Ascending aorta (tissue), 2 donors: ENCODE data around the gene TMC3. TPM values are rescaled to one million over a fixed set of nuclear protein-coding genes. Genes with fewer than 3 reads are reported as not detected.

Experiments used
- DNase-seq, 2 donors: peaks; one replicate each; pipeline ENCODE4 v3.0.0-alpha.2; 2019; ENCODE audit warnings: low spot score in 2 of 2
- H3K27ac ChIP-seq, 2 donors: fragments of 200-600 bp; sonication (generic); one replicate each; pipeline ENCODE4 v1.5.1; 2016 to 2017; ENCODE audit warnings: mild to moderate bottlenecking in 1 of 2
- H3K27me3 ChIP-seq: fragments of 200-600 bp; sonication (generic); one replicate; pipeline ENCODE4 v1.5.1; 2017
- H3K36me3 ChIP-seq, 2 donors: fragments of 200-600 bp; sonication (generic); one replicate each; pipeline ENCODE4 v1.5.1; 2016
- H3K4me1 ChIP-seq, 2 donors: fragments of 200-600 bp; sonication (generic); one replicate each; pipeline ENCODE4 v1.5.1; 2016 to 2017; ENCODE audit warnings: mild to moderate bottlenecking in 1 of 2
- H3K4me3 ChIP-seq, 2 donors: fragments of 200-600 bp; sonication (generic); one replicate each; pipeline ENCODE4 v1.5.1; 2016 to 2017; ENCODE audit warnings: mild to moderate bottlenecking in 1 of 2
- H3K9me3 ChIP-seq, 2 donors: fragments of 200-600 bp; sonication (generic); one replicate each; pipeline ENCODE4 v1.5.1; 2016
- intact Hi-C: fragments of 100-400 bp; cut with DNase I; formaldehyde crosslinking; loops from one replicate; pipeline ENCODE4 v1.15.1; 2023
- total RNA-seq: library from RNA; depleted of rRNA; stranded (reverse); fragments of >200 nt; gene quantifications from one replicate; pipeline ENCODE4 v1.1.0, GENCODE V29; 2016
- TF ChIP-seq, protein P1 (sequence below), 3 experiments: fragments of 200-600 bp in 2 of 3; fragments of 450-650 bp in 1 of 3; sonication (generic) in 2 of 3; IDR thresholded peaks; one replicate each; pipeline ENCODE4 v1.5.1; 2016 to 2019; ENCODE audit warnings: antibody characterized with exemption in 3 of 3, mild to moderate bottlenecking in 1 of 3, moderate library complexity in 1 of 3

TMC3 gene
- total RNA-seq, 1 donor from 2014 or later: not detected

GRCh38 chr15:81381720-81382119, 7.7 kb upstream of the TMC3 start:
- no peaks in the 10 kb centered on the region for H3K36me3 ChIP-seq
- intact Hi-C loops: no loop called here
- no peaks in the 10 kb centered on the region for H3K9me3 ChIP-seq
- TF ChIP-seq, protein P1, sequence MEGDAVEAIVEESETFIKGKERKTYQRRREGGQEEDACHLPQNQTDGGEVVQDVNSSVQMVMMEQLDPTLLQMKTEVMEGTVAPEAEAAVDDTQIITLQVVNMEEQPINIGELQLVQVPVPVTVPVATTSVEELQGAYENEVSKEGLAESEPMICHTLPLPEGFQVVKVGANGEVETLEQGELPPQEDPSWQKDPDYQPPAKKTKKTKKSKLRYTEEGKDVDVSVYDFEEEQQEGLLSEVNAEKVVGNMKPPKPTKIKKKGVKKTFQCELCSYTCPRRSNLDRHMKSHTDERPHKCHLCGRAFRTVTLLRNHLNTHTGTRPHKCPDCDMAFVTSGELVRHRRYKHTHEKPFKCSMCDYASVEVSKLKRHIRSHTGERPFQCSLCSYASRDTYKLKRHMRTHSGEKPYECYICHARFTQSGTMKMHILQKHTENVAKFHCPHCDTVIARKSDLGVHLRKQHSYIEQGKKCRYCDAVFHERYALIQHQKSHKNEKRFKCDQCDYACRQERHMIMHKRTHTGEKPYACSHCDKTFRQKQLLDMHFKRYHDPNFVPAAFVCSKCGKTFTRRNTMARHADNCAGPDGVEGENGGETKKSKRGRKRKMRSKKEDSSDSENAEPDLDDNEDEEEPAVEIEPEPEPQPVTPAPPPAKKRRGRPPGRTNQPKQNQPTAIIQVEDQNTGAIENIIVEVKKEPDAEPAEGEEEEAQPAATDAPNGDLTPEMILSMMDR (IDR thresholded peaks at IDR 0.05): no peak
- no peaks in the 10 kb centered on the region for H3K27me3 ChIP-seq
- H3K4me3 ChIP-seq: no peak overlapping the region
- no peaks in the 10 kb centered on the region for H3K4me1 ChIP-seq
- no peak overlapping the region for H3K27ac ChIP-seq
- DNase-seq: no peak

DNA sequence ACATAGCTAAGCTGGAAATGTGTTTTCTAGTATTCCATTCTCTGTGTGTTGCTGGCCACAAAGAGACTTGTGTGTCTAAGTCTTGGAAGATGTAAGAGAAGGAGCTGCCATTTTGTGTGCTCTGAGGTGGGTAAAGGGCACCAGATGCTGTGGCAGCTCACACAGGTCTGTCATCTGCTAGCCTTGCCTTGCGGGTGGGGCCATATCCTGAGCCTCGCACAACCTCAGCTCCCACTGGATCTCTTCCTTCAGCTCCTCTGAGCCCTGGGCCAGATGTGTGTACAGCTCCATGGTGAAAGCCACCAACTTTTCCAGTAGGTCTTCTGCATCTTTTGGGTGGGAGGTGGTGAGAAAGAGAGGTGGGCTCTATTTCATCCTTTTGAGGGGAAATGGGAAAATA, 6.7 kb upstream of the TMC3 start:
- Histone ChIP-seq H3K9me3 (no peaks in the 10 kb centered on the region), H3K4me3 (no peak overlapping the region), H3K36me3 (no peaks in the 10 kb centered on the region), H3K27ac (no peak overlapping the region), H3K4me1 (no peaks in the 10 kb centered on the region), H3K27me3 (no peaks in the 10 kb centered on the region)
- intact Hi-C loops: no loop called here
- TF ChIP-seq, protein P1 (IDR thresholded peaks at IDR 0.05): no peak
- no peak for DNase-seq

- no peaks in the 10 kb centered on the region for H3K36me3 ChIP-seq
- H3K4me1 ChIP-seq: no peaks in the 10 kb centered on the region
- no peak for DNase-seq
- intact Hi-C loops: no loop called here
- TF ChIP-seq, protein P1 (IDR thresholded peaks at IDR 0.05): no peak
- H3K9me3 ChIP-seq: no peaks in the 10 kb centered on the region
- no peak overlapping the region for H3K27ac ChIP-seq
- H3K4me3 ChIP-seq: no peak overlapping the region
- no peaks in the 10 kb centered on the region for H3K27me3 ChIP-seq
Measured at GRCh38 chr15:81380203-81380602, 6.2 kb upstream of the TMC3 start.

DNA sequence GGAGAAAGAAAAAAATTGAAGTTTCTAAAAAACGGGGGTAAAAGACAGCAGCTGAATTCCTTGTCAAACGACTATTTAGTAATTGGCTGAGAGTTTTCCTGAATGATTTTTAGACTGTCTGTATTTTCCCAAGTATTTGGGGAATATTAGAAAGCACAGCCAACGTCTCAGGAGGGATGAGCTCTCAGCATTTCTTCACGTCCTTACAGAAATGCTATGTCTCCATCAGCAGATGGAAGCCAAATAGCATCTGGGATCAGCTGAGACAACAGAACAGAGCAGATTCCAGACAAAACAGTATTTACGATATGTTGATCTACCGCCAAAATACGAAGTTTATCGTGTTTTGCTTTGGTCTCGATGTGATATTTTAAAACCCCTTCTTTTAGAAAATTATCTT, 5.3 kb upstream of the TMC3 start:
- TF ChIP-seq, protein P1 (IDR thresholded peaks at IDR 0.05): no peak
- Histone ChIP-seq H3K36me3 (no peaks in the 10 kb centered on the region), H3K9me3 (no peaks in the 10 kb centered on the region), H3K27ac (no peak overlapping the region), H3K27me3 (no peaks in the 10 kb centered on the region), H3K4me1 (no peaks in the 10 kb centered on the region), H3K4me3 (no peak overlapping the region)
- DNase-seq: no peak
- intact Hi-C loops: no loop called here

DNA sequence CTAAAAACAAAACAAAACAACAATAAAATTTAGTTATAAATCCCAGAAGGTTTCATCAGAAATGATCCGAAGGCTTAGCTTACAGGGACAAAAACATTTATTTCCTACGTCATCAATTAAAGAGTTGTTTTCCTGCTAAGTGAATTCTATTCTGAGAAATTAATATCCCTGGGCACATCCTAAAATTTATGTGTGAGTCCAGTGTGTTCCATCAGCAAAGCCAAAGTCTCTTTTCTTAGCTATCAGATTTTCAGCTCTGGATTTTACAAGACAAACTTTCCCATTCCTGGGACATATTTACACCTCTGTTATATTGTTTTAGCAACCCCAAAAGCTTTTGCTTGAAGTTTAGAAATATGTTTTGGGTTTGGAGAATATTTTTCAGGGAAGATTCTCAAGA, 4.4 kb upstream of the TMC3 start:
- H3K27me3 ChIP-seq: no peaks in the 10 kb centered on the region
- intact Hi-C loops: no loop called here
- TF ChIP-seq, protein P1 (IDR thresholded peaks at IDR 0.05): no peak
- no peak overlapping the region for H3K4me3 ChIP-seq
- H3K36me3 ChIP-seq: no peaks in the 10 kb centered on the region
- no peak overlapping the region for H3K27ac ChIP-seq
- no peak for DNase-seq
- no peaks in the 10 kb centered on the region for H3K4me1 ChIP-seq
- no peaks in the 10 kb centered on the region for H3K9me3 ChIP-seq

DNA sequence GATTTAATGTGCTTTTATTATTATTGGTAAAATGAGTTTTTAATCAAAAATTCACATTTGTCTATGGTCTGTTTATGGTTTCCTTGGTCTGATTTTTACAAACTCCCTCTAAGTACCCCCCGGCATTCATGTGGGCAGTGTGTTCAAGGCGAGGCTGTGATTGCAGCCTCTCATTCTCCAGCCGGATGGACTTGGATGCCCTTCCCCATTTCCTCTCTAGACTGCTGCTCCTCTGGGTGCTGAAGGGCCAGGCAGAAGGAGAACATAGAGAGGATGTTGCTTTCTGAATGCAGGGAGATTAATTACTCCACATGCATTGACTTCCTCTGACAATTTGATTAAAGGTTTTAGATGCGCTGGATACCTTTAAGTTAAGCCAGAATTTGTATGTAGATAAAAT, 3.9 kb upstream of the TMC3 start:
- no peak for DNase-seq
- H3K27me3 ChIP-seq: no peaks in the 10 kb centered on the region
- no peaks in the 10 kb centered on the region for H3K36me3 ChIP-seq
- TF ChIP-seq, protein P1 (IDR thresholded peaks at IDR 0.05): no peak
- no peak overlapping the region for H3K27ac ChIP-seq
- no peak overlapping the region for H3K4me3 ChIP-seq
- no peaks in the 10 kb centered on the region for H3K4me1 ChIP-seq
- no peaks in the 10 kb centered on the region for H3K9me3 ChIP-seq
- intact Hi-C loops: no loop called here
